Neural cell (in vitro differentiated cells): ENCODE measurements around the gene MED27. TPM values are rescaled to one million over a fixed set of nuclear protein-coding genes. Genes with fewer than 3 reads are reported as not detected.
"Not testable (repeated sequence)": the region's sequence is repeated elsewhere in the genome, so short reads cannot be mapped to it uniquely, and the experiment has no call there.

ENCODE experiments used
- H2AFZ ChIP-seq: fragments of 200-600, 300-800 bp; sonication (generic), shearing (Covaris generic); 2 replicates; pipeline ENCODE4 v1.6.0; 2014; ENCODE audit warnings: low read depth, mild to moderate bottlenecking, antibody characterized with exemption, low read length, moderate library complexity
- H3F3A ChIP-seq: fragments of 200-600 bp; shearing (Covaris generic); 2 replicates; pipeline ENCODE4 v1.6.1; 2016; ENCODE audit warnings: mild to moderate bottlenecking, moderate library complexity, mixed read lengths, antibody characterized with exemption, low read length; ENCODE audit not compliant: insufficient read depth, poor library complexity, severe bottlenecking
- H3K27ac ChIP-seq: fragments of 200-600, 300-800 bp; sonication (generic), shearing (Covaris generic); 2 replicates; pipeline ENCODE4 v1.5.1; 2014; ENCODE audit warnings: mild to moderate bottlenecking, low read length, moderate library complexity
- H3K27me3 ChIP-seq: fragments of 300-800, 200-600 bp; sonication (generic), shearing (Covaris generic); 2 replicates; pipeline ENCODE4 v1.6.0; 2014; ENCODE audit warnings: mild to moderate bottlenecking, low read depth, low read length, moderate library complexity; ENCODE audit not compliant: insufficient read depth
- H3K36me3 ChIP-seq: fragments of 300-800, 200-600 bp; sonication (generic), shearing (Covaris generic); 2 replicates; pipeline ENCODE4 v1.5.1; 2014; ENCODE audit warnings: mild to moderate bottlenecking, antibody characterized with exemption, low read length, moderate library complexity; ENCODE audit not compliant: insufficient read depth
- H3K4me2 ChIP-seq: fragments of 300-800, 200-600 bp; sonication (generic), shearing (Covaris generic); 2 replicates; pipeline ENCODE4 v1.6.0; 2014; ENCODE audit warnings: mild to moderate bottlenecking, low read length
- H3K4me3 ChIP-seq: fragments of 300-800, 200-600 bp; sonication (generic), shearing (Covaris generic); 2 replicates; pipeline ENCODE4 v1.5.1; 2014; ENCODE audit warnings: mild to moderate bottlenecking, low read length, moderate library complexity
- H3K79me2 ChIP-seq: fragments of 200-600 bp; shearing (Covaris generic); replicated peaks from 2 replicates; pipeline ENCODE4 v1.6.0; 2014; ENCODE audit warnings: mild to moderate bottlenecking, low read length, moderate library complexity; ENCODE audit not compliant: insufficient read depth
- H3K9ac ChIP-seq: fragments of 300-800, 200-600 bp; sonication (generic), shearing (Covaris generic); 2 replicates; pipeline ENCODE4 v1.6.1; 2016; ENCODE audit warnings: mild to moderate bottlenecking, low read length, mixed read lengths
- H3K9me2 ChIP-seq: fragments of 200-600 bp; shearing (Covaris generic); 2 replicates; pipeline ENCODE4 v1.6.1; 2016; ENCODE audit warnings: mild to moderate bottlenecking, low read length, mixed read lengths; ENCODE audit not compliant: insufficient read depth
- H3K9me3 ChIP-seq: fragments of 200-600, 300-800 bp; sonication (generic), shearing (Covaris generic); 2 replicates; pipeline ENCODE4 v1.6.1; 2016; ENCODE audit warnings: mild to moderate bottlenecking, mixed run types, low read length, moderate library complexity, mixed read lengths
- H4K20me1 ChIP-seq: fragments of 200-600 bp; shearing (Covaris generic); 2 replicates; pipeline ENCODE4 v1.6.1; 2016; ENCODE audit warnings: mild to moderate bottlenecking, mixed run types; ENCODE audit not compliant: insufficient read depth
- CTCF ChIP-seq: fragments of 450-650 bp; IDR thresholded peaks from 2 replicates; pipeline ENCODE4 v1.5.1; 2014; ENCODE audit warnings: antibody characterized with exemption, mild to moderate bottlenecking, moderate library complexity; ENCODE audit not compliant: poor library complexity, severe bottlenecking
- EP300 ChIP-seq: fragments of 450-650 bp; conservative IDR thresholded peaks from 2 replicates; pipeline ENCODE4 v1.6.1; 2014; ENCODE audit warnings: antibody characterized with exemption, mild to moderate bottlenecking, moderate library complexity; ENCODE audit not compliant: poor library complexity, severe bottlenecking
- MXI1 ChIP-seq: fragments of 450-650 bp; conservative IDR thresholded peaks from 2 replicates; pipeline ENCODE4 v1.6.1; 2014; ENCODE audit warnings: antibody characterized with exemption, mild to moderate bottlenecking; ENCODE audit not compliant: poor library complexity, severe bottlenecking
- POLR2AphosphoS5 ChIP-seq: IDR thresholded peaks from 2 replicates; pipeline ENCODE4 v1.6.1; 2012
- RAD21 ChIP-seq: fragments of 450-650 bp; conservative IDR thresholded peaks from 2 replicates; pipeline ENCODE4 v1.6.1; 2014; ENCODE audit warnings: antibody characterized with exemption, mild to moderate bottlenecking, moderate library complexity
- REST ChIP-seq: IDR thresholded peaks from 2 replicates; pipeline ENCODE4 v1.6.1; 2012; ENCODE audit warnings: borderline replicate concordance
- SMC3 ChIP-seq: fragments of 450-650 bp; conservative IDR thresholded peaks from 2 replicates; pipeline ENCODE4 v1.6.1; 2014; ENCODE audit warnings: antibody characterized with exemption, mild to moderate bottlenecking, moderate library complexity; ENCODE audit not compliant: poor library complexity
- TAF1 ChIP-seq: IDR thresholded peaks from 2 replicates; pipeline ENCODE4 v1.6.1; 2012; ENCODE audit warnings: low read depth
- polyA plus RNA-seq: library from polyadenylated mRNA; depleted of rRNA; stranded (reverse); fragments of >200 nt; gene quantifications from 2 replicates; pipeline ENCODE4 v1.2.3, GENCODE V29; 2014

MED27 gene
- polyA plus RNA-seq, 1 donor from 2014 or later = 7.5 TPM

GRCh38 chr9:132011896-132012295 is 67.8 kb downstream of the MED27 start:
- no peak overlapping the region for H3K4me3 ChIP-seq
- H4K20me1 ChIP-seq = no peaks in the 10 kb centered on the region
- no peaks in the 10 kb centered on the region for H3K36me3 ChIP-seq
- H3K9ac ChIP-seq = no peak overlapping the region
- H3K27ac ChIP-seq = no peak overlapping the region
- no peak overlapping the region for H3K4me2 ChIP-seq
- TF ChIP-seq POLR2AphosphoS5 (no peak), SMC3 (no peak), REST (no peak), CTCF (no peak), MXI1 (no peak), EP300 (no peak), TAF1 (no peak)
- no peaks in the 10 kb centered on the region for H3K79me2 ChIP-seq
- H3K27me3 ChIP-seq = no peaks in the 10 kb centered on the region
- no peaks in the 10 kb centered on the region for H3F3A ChIP-seq
- H2AFZ ChIP-seq = no peak overlapping the region
- no peaks in the 10 kb centered on the region for H3K9me2 ChIP-seq
- H3K9me3 ChIP-seq = no peaks in the 10 kb centered on the region

- Histone ChIP-seq H3K9me3 (no peaks in the 10 kb centered on the region), H3K27me3 (no peaks in the 10 kb centered on the region), H3K36me3 (no peaks in the 10 kb centered on the region), H3K79me2 (no peaks in the 10 kb centered on the region), H3K9ac (no peak overlapping the region), H3F3A (no peaks in the 10 kb centered on the region), H2AFZ (no peak overlapping the region), H3K4me3 (no peak overlapping the region), H3K9me2 (no peaks in the 10 kb centered on the region), H4K20me1 (no peaks in the 10 kb centered on the region), H3K27ac (no peak overlapping the region), H3K4me2 (no peak overlapping the region)
- no peak for TF ChIP-seq RAD21
- no peak for TF ChIP-seq REST
- no peak for TF ChIP-seq EP300
- no peak for TF ChIP-seq SMC3
- TF ChIP-seq MXI1 = no peak
Measured at GRCh38 chr9:132011309-132011708, 68.4 kb downstream of the MED27 start.

- H4K20me1 ChIP-seq, H3K79me2 ChIP-seq, H3K9me2 ChIP-seq, H3K4me3 ChIP-seq, H3K36me3 ChIP-seq, H3K4me2 ChIP-seq, H3K27me3 ChIP-seq, H3K27ac ChIP-seq, H3K9ac ChIP-seq, H2AFZ ChIP-seq, H3F3A ChIP-seq, H3K9me3 ChIP-seq: not testable (repeated sequence)
Measured at GRCh38 chr9:132010201-132010600, 69.5 kb downstream of the MED27 start.
